Measurements from ENCODE around the gene PNLIPRP2.

GRCh38 chr10:116653885-116654284, 33.1 kb downstream of the PNLIPRP2 start:
- TF ChIP-seq CTCF (IDR thresholded peaks at IDR 0.05; ENCODE audit: poor library complexity) (no peak), EZH2phosphoT487 (IDR thresholded peaks at IDR 0.05; ENCODE audit: low read depth, severe bottlenecking, unreplicated experiment) (no peak), EZH2 (IDR thresholded peaks at IDR 0.05; ENCODE audit: borderline replicate concordance) (no peak)
